HG03103 (cell line): Measurements from ENCODE around the gene VAMP4.

Experiments used
- ATAC-seq: cut with Tn5 transposase; IDR thresholded peaks from one replicate; pipeline ENCODE4 v1.9.1; 2021; ENCODE audit warnings: low read depth; ENCODE audit not compliant: unreplicated experiment

VAMP4 gene

GRCh38 chr1:171654201-171654941 is 87.5 kb downstream of the VAMP4 start:
- no peak for ATAC-seq

- ATAC-seq, result no peak
Measured at GRCh38 chr1:171653796-171654195, 88.1 kb downstream of the VAMP4 start.

- no peak for ATAC-seq
Measured at GRCh38 chr1:171652234-171652822, 89.5 kb downstream of the VAMP4 start, which contains the start of gene MYOC. Gene MYOC, minus strand, starts transcription at chr1:171652688. Its CDS starts 77 bp downstream, at chr1:171652611.
